Measurements from ENCODE around the gene TSACC. TPM values are rescaled to one million over a fixed set of nuclear protein-coding genes. Genes with fewer than 3 reads are reported as not detected.

TSACC gene
- total and polyA plus RNA-seq, 10 of the 15 experiments (the other 5 are each of a cell fraction or from before 2014, with no cell fraction given): 0.25 to 2.8 (median 0.92) TPM; not detected in 4

DNA sequence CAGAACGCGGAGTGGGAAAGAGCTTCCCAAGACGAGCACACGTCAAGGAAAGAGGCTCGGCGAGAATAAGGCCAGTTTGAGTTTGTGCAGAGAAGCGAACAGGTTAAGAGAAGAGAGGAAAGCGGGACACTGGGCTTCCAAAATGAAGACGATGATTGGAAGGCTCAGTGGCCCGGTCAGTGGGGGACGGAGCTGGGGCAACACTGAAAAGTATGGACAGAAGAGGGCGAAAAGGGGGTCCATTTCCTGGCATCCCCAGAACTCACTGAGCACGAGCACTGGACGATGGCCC lies 492 bp upstream of the TSACC start:
- Histone ChIP-seq H3K79me2 (ENCODE audit: control insufficient read depth, insufficient read depth, low read length) (peaks cover 38% of the 10 kb centered on the region), H3K4me3 (peak overlapping the region; percentile 96), H3K27ac (ENCODE audit: control insufficient read depth, insufficient read depth) (peak overlapping the region; percentile 76), H2AFZ (ENCODE audit: control insufficient read depth, low read depth, low read length) (peak overlapping the region; percentile 93), H3K4me2 (ENCODE audit: control insufficient read depth, insufficient read depth) (peak overlapping the region; percentile 94), H3K9me3 (replicated peaks; ENCODE audit: control insufficient read depth, insufficient read depth, low read length) (no peaks in the 10 kb centered on the region), H3K36me3 (ENCODE audit: control insufficient read depth in 2 of 2, insufficient read depth in 2 of 2, low read length in 1 of 2) (peaks cover 0 to 21% of the 10 kb centered on the region in 2 experiments; a peak in 3 of 4 replicates), H3K4me1 (ENCODE audit: control insufficient read depth, insufficient read depth, low read length) (no peaks in the 10 kb centered on the region), H3K9ac (ENCODE audit: control insufficient read depth, insufficient read depth, low read length) (peak overlapping the region; percentile 81), H4K20me1 (ENCODE audit: control insufficient read depth, insufficient read depth) (no peaks in the 10 kb centered on the region), H3K27me3 (replicated peaks in 1 of 2; ENCODE audit: control insufficient read depth in 2 of 2, insufficient read depth in 2 of 2, low read length in 1 of 2) (no peaks in the 10 kb centered on the region)
- 2% methylated on average over 14 of the region's 14 CpGs for WGBS (ENCODE audit: insufficient coverage, insufficient replicate concordance, low lambda C conversion rate, missing lambda C conversion rate)
- FAIRE-seq: no peak
- no TSS peak for BruUV-seq (replicated peaks)
- no peak for DNase-seq (ENCODE audit: low read depth, low spot score)
- in situ Hi-C loops (cut with MboI): no loop called here
- ATAC-seq: no peak
- TF ChIP-seq CHD4 (IDR thresholded peaks at IDR 0.05) (no peak), RB1 (IDR thresholded peaks at IDR 0.05; ENCODE audit: borderline replicate concordance) (peak; percentile 46; the same call in 1 of the 2 replicates), ESRRA (IDR thresholded peaks at IDR 0.05; ENCODE audit: low read length) (no peak), IKZF2 (IDR thresholded peaks at IDR 0.05) (0 out of 4 replicates have a peak, but pooled peaks of 1 of the 2 experiments have one; percentile 1), HCFC1 (IDR thresholded peaks at IDR 0.05; ENCODE audit: low read length) (no peak), EZH2 (IDR thresholded peaks at IDR 0.05; ENCODE audit: borderline replicate concordance, control insufficient read depth, low read depth, low read length) (no peak)
- TF ChIP-seq, protein P1, sequence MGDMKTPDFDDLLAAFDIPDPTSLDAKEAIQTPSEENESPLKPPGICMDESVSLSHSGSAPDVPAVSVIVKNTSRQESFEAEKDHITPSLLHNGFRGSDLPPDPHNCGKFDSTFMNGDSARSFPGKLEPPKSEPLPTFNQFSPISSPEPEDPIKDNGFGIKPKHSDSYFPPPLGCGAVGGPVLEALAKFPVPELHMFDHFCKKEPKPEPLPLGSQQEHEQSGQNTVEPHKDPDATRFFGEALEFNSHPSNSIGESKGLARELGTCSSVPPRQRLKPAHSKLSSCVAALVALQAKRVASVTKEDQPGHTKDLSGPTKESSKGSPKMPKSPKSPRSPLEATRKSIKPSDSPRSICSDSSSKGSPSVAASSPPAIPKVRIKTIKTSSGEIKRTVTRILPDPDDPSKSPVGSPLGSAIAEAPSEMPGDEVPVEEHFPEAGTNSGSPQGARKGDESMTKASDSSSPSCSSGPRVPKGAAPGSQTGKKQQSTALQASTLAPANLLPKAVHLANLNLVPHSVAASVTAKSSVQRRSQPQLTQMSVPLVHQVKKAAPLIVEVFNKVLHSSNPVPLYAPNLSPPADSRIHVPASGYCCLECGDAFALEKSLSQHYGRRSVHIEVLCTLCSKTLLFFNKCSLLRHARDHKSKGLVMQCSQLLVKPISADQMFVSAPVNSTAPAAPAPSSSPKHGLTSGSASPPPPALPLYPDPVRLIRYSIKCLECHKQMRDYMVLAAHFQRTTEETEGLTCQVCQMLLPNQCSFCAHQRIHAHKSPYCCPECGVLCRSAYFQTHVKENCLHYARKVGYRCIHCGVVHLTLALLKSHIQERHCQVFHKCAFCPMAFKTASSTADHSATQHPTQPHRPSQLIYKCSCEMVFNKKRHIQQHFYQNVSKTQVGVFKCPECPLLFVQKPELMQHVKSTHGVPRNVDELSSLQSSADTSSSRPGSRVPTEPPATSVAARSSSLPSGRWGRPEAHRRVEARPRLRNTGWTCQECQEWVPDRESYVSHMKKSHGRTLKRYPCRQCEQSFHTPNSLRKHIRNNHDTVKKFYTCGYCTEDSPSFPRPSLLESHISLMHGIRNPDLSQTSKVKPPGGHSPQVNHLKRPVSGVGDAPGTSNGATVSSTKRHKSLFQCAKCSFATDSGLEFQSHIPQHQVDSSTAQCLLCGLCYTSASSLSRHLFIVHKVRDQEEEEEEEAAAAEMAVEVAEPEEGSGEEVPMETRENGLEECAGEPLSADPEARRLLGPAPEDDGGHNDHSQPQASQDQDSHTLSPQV (IDR thresholded peaks at IDR 0.05): no peak
- TF ChIP-seq, protein P2, sequence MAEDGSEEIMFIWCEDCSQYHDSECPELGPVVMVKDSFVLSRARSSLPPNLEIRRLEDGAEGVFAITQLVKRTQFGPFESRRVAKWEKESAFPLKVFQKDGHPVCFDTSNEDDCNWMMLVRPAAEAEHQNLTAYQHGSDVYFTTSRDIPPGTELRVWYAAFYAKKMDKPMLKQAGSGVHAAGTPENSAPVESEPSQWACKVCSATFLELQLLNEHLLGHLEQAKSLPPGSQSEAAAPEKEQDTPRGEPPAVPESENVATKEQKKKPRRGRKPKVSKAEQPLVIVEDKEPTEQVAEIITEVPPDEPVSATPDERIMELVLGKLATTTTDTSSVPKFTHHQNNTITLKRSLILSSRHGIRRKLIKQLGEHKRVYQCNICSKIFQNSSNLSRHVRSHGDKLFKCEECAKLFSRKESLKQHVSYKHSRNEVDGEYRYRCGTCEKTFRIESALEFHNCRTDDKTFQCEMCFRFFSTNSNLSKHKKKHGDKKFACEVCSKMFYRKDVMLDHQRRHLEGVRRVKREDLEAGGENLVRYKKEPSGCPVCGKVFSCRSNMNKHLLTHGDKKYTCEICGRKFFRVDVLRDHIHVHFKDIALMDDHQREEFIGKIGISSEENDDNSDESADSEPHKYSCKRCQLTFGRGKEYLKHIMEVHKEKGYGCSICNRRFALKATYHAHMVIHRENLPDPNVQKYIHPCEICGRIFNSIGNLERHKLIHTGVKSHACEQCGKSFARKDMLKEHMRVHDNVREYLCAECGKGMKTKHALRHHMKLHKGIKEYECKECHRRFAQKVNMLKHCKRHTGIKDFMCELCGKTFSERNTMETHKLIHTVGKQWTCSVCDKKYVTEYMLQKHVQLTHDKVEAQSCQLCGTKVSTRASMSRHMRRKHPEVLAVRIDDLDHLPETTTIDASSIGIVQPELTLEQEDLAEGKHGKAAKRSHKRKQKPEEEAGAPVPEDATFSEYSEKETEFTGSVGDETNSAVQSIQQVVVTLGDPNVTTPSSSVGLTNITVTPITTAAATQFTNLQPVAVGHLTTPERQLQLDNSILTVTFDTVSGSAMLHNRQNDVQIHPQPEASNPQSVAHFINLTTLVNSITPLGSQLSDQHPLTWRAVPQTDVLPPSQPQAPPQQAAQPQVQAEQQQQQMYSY (CRISPR knock-in tag; IDR thresholded peaks at IDR 0.05): no peak
- TF ChIP-seq, protein P3, sequence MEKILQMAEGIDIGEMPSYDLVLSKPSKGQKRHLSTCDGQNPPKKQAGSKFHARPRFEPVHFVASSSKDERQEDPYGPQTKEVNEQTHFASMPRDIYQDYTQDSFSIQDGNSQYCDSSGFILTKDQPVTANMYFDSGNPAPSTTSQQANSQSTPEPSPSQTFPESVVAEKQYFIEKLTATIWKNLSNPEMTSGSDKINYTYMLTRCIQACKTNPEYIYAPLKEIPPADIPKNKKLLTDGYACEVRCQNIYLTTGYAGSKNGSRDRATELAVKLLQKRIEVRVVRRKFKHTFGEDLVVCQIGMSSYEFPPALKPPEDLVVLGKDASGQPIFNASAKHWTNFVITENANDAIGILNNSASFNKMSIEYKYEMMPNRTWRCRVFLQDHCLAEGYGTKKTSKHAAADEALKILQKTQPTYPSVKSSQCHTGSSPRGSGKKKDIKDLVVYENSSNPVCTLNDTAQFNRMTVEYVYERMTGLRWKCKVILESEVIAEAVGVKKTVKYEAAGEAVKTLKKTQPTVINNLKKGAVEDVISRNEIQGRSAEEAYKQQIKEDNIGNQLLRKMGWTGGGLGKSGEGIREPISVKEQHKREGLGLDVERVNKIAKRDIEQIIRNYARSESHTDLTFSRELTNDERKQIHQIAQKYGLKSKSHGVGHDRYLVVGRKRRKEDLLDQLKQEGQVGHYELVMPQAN (conservative IDR thresholded peaks at IDR 0.05): peak; percentile 71
- TF ChIP-seq, protein P4, sequence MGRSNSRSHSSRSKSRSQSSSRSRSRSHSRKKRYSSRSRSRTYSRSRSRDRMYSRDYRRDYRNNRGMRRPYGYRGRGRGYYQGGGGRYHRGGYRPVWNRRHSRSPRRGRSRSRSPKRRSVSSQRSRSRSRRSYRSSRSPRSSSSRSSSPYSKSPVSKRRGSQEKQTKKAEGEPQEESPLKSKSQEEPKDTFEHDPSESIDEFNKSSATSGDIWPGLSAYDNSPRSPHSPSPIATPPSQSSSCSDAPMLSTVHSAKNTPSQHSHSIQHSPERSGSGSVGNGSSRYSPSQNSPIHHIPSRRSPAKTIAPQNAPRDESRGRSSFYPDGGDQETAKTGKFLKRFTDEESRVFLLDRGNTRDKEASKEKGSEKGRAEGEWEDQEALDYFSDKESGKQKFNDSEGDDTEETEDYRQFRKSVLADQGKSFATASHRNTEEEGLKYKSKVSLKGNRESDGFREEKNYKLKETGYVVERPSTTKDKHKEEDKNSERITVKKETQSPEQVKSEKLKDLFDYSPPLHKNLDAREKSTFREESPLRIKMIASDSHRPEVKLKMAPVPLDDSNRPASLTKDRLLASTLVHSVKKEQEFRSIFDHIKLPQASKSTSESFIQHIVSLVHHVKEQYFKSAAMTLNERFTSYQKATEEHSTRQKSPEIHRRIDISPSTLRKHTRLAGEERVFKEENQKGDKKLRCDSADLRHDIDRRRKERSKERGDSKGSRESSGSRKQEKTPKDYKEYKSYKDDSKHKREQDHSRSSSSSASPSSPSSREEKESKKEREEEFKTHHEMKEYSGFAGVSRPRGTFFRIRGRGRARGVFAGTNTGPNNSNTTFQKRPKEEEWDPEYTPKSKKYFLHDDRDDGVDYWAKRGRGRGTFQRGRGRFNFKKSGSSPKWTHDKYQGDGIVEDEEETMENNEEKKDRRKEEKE (IDR thresholded peaks at IDR 0.05): no peak
- intact Hi-C loops (cut with micrococcal nuclease; ENCODE audit: unreplicated experiment): no loop called here
- RAD21 ChIA-PET (ENCODE audit: unreplicated experiment): interaction anchor here (0.5 to 1.0 kb wide), 3 partner anchors 55 to 719 kb away, joined by 3 to 5 read pairs (median 3); partner anchors contain the start of gene SMG5
- POLR2A ChIA-PET: interaction anchor here (0.6 to 1.1 kb wide), 6 partner anchors 13 to 403 kb away, joined by 3 to 6 read pairs (median 3); partner anchors contain the start of genes MRPL24, PMF1 and SMG5
- SMC1A ChIA-PET (ENCODE audit: uncharacterized antibody, unreplicated experiment): interaction anchor here (0.6 to 1.0 kb wide), 3 partner anchors 12 to 291 kb away, joined by 3 to 4 read pairs (median 4); no protein-coding TSS in a partner anchor
- CTCF ChIA-PET: interaction anchor here (0.6 to 2.2 kb wide), 9 partner anchors 19 to 322 kb away, joined by 3 to 10 read pairs (median 4); partner anchors contain the start of gene SMG5

Data from GM12878 (cell line).